22Rv1 (cell line): ENCODE data around the gene YAE1.

Source experiments
- H3K27ac ChIP-seq: fragments of 450-650 bp; 2 replicates; pipeline ENCODE4 v1.5.1; 2017
- CTCF ChIP-seq: fragments of 450-650 bp; IDR thresholded peaks from 2 replicates; pipeline ENCODE4 v1.5.1; 2017; ENCODE audit warnings: mild to moderate bottlenecking
- ZFX ChIP-seq: fragments of 450-650 bp; IDR thresholded peaks from 2 replicates; pipeline ENCODE4 v1.6.1; 2017; ENCODE audit warnings: antibody characterized with exemption, borderline replicate concordance

The YAE1 gene

DNA sequence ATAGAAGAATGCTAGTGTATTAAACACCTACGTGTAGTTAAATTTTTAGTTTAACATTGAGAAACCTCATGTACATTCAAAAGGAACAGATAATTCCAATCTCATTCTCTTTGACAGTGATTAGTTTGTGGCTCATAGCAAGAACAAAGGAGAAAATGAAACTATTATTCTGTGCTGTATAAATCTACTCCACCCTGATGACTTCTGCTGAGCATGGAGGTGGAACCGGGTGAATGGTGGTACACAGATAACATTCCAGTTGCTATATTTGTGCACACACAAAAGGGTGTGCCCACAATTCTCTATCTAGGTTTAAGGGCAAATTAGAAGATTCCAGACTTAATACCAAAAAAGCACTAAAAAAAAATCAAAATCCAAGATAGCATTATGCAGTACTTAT lies 40.1 kb downstream of the YAE1 start:
- no peak for TF ChIP-seq ZFX
- no peak for TF ChIP-seq CTCF
- no peak overlapping the region for H3K27ac ChIP-seq

GRCh38 chr7:39606941-39607340 lies 40.7 kb downstream of the YAE1 start:
- TF ChIP-seq CTCF: no peak
- no peak for TF ChIP-seq ZFX
- no peak overlapping the region for H3K27ac ChIP-seq

- no peak for TF ChIP-seq CTCF
- H3K27ac ChIP-seq: no peak overlapping the region
Observed at GRCh38 chr7:39607865-39608264, 41.7 kb downstream of the YAE1 start.

GRCh38 chr7:39608278-39608677 lies 42.1 kb downstream of the YAE1 start:
- no peak overlapping the region for H3K27ac ChIP-seq

DNA sequence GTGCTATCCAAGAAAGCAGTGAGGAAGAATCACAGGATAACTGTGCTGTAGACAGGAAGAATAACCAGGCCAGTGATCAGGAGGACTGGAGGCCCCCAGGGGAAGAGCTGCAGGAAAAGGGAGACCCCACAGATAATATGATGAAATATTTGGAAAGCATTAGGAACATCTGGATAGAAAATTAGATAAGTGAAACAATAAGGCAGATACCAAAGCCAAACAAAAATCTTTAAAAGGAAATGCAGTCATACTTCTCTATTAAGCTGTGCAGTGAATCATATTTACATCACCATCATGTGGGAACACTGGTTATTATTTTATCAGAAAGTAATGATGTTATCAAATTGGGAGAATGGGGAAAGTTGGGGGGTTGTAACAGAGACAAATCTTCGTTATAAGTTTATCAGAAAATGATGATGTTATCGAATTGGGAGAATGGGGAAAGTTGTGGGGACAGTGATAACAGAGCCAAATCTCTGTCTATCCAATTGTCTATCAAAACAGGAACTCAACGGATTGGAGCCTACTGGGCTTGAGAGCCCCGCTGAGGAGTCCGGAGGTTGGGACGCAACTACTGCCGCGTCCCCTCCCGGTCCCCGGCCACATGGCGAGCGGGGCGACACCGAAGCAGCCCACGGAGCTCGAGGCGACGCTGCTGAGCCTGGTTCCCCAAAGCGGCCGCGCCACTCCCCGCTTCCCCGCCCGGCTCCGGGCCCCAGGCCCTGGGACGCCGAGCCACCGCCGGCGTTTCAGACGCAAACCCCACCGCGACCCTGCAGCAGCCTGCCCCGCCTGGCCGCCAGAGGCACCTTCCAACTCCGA lies 43.1 kb downstream of the YAE1 start:
- TF ChIP-seq ZFX (no peak), CTCF (no peak)
- H3K27ac ChIP-seq: no peak overlapping the region

More at GRCh38 chr7:39608278-39608677, 42.1 kb downstream of the YAE1 start:
- no peak for TF ChIP-seq CTCF

DNA sequence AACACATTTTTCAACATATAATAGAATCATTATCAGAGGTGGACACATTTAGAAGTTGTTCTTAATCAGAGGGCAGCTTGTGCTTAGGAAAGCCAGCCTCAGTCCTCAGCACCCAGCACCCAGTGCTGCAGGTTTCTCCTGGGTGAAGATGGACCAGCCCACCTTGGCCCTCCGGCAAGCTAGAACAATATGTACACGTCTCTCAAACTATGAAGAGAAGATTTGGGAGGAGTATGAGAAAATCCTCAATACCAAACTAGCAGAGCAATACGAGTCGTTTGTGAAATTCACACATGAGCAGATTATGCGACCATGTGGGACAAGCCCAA lies 43.7 kb downstream of the YAE1 start:
- no peak overlapping the region for H3K27ac ChIP-seq
- TF ChIP-seq CTCF: no peak
- TF ChIP-seq ZFX: no peak

DNA sequence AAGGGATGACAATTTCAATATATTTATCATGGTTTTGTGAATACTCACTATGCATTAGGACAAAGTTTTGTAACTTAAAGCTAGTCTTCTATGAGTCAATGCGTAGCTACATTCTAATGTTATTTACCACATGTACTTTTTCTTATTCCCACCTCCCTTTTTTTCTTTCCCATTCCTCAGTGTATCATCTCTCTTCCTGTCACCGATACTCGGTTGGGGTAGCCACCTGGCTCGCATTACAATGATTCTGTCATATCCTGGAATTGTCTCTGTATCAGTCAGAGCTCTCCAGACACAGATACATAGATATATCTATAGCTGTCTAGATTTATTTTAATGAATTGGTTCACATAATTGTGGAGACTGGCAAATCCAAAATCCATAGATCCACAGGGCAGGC lies 47.4 kb downstream of the YAE1 start:
- TF ChIP-seq CTCF (no peak), ZFX (no peak)
- no peak overlapping the region for H3K27ac ChIP-seq
